ENCODE data around the gene AATF.

Gene AATF

DNA sequence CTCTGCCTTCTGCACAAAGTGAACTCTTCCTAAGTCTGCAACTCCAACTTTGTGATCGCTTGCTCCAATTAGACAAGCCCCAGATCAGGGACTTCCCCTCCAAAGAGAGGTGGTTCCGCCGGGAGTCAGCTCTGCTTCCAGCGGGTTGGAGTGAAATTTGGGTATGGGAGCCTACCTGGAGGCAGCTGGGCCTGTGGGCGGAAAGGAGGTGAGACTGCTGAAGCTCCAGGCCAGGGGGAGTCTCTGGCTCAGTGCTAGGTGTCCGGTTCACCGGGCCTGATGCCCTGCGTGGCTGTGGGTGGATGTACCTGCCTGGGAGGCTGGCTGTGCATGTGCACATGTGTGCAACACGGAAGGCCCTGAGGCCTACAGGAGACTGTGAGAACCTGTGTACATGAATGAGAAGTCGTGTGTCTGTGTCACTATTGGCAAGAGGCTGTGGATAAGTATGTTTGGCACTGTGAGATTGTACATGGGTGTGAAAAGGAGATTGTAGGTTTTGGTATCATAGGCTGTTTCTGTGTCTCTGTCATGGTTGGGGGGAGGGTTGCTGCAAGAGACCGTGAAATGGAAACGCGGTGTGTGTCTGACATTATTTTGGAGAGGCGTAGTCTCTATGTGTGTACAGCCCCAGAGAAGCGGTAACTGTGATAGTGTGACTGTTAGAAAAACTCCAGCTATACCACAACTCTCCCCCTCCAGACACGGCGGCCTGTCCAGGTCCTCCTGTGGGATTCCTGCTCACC, 7.3 kb upstream of the AATF start:
- in situ Hi-C loops (cut with MboI; ENCODE audit: low sequenced_read_pairs, unreplicated experiment): no loop called here
- DNase-seq (ENCODE audit: low spot score): no peak
- TF ChIP-seq, protein P1, sequence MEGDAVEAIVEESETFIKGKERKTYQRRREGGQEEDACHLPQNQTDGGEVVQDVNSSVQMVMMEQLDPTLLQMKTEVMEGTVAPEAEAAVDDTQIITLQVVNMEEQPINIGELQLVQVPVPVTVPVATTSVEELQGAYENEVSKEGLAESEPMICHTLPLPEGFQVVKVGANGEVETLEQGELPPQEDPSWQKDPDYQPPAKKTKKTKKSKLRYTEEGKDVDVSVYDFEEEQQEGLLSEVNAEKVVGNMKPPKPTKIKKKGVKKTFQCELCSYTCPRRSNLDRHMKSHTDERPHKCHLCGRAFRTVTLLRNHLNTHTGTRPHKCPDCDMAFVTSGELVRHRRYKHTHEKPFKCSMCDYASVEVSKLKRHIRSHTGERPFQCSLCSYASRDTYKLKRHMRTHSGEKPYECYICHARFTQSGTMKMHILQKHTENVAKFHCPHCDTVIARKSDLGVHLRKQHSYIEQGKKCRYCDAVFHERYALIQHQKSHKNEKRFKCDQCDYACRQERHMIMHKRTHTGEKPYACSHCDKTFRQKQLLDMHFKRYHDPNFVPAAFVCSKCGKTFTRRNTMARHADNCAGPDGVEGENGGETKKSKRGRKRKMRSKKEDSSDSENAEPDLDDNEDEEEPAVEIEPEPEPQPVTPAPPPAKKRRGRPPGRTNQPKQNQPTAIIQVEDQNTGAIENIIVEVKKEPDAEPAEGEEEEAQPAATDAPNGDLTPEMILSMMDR (IDR thresholded peaks at IDR 0.05; ENCODE audit: borderline replicate concordance, control extremely low read depth, extremely low read depth, insufficient read depth, missing control alignments): no peak

DNA sequence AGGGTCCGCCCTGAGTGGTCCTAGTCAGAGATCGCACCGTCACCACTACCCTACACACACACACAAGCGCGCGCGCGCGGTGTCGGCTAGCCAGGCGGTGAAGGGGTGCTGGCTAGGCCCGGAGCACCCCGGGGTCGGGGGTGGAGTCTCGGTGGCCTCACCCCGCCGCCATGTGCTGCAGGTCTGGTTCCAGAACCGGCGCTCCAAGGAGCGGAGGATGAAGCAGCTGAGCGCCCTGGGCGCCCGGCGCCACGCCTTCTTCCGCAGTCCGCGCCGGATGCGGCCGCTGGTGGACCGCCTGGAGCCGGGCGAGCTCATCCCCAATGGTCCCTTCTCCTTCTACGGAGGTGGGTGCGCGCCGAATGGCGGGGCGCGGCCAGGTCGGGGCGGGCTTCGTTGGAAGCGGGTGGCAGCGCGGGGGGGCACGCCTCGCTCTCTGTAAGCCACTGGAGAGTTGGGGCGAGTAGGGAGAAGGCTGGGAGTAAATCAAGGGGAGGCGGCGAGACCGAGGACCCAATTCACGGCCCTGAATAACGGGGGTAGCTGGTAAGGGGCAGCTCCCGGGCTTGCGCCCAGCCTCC, 6.6 kb upstream of the AATF start:
- in situ Hi-C loops (cut with MboI; ENCODE audit: low sequenced_read_pairs, unreplicated experiment): no loop called here
- TF ChIP-seq, protein P1 (IDR thresholded peaks at IDR 0.05; ENCODE audit: borderline replicate concordance, control extremely low read depth, extremely low read depth, insufficient read depth, missing control alignments): no peak
- DNase-seq (ENCODE audit: low spot score): peak; percentile 12

DNA sequence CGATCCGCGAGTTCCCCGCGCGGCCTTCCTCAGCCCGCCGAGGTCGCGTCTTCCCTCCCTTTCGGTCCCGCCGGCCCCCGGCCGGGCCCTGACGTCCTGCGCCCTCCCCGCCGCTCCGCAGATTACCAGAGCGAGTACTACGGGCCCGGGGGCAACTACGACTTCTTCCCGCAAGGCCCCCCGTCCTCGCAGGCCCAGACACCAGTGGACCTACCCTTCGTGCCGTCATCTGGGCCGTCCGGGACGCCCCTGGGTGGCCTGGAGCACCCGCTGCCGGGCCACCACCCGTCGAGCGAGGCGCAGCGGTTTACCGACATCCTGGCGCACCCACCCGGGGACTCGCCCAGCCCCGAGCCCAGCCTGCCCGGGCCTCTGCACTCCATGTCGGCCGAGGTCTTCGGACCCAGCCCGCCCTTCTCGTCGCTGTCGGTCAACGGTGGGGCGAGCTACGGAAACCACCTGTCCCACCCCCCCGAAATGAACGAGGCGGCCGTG, 6.1 kb upstream of the AATF start:
- in situ Hi-C loops (cut with MboI; ENCODE audit: low sequenced_read_pairs, unreplicated experiment): no loop called here
- TF ChIP-seq, protein P1 (IDR thresholded peaks at IDR 0.05; ENCODE audit: borderline replicate concordance, control extremely low read depth, extremely low read depth, insufficient read depth, missing control alignments): no peak
- no peak for DNase-seq (ENCODE audit: low spot score)

DNA sequence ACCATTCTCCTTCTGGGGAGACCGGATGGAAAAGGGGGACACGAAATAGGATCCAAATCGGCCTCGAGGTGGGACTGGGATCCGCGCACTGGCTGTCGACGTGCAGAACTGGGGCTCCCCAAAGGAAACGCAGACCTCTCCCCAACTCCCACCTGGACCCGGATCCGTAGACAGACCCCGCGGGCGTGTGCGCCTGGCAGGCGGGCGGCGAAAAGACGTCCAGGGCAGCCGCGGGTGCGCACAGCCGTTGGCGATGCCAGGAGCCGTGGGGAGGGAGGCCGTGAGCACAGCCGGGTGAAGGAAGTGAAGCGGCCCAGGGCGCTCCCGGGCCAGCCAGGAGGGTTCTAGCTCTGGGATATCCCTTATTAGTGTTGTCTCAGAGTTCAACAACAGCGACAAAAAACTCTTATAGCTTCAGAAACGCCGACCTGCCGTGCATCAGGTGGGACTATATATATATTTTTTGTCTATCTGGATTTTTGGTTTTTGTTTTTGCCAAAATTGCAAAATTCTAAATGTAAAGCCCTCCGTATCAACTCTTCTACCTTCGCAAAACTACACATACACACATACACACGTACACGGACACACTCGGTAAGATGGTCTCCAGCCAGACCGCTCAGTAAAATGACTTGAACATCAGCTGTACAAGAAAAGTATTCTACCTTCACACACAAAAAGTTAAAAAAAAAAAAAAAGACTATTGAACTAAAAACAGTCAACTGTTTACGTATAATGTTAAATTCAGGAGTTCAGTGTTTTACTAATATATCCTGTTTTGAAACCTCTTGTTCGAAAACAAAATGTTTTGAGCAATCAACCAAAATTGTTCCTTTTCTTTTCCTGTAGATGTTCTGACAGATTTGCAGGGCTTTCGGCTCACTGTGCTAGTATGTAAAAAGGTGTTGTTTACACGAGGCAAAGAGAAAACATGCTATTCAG, 5.2 kb upstream of the AATF start:
- no peak for DNase-seq (ENCODE audit: low spot score)
- in situ Hi-C loops (cut with MboI; ENCODE audit: low sequenced_read_pairs, unreplicated experiment): no loop called here
- TF ChIP-seq, protein P1 (IDR thresholded peaks at IDR 0.05; ENCODE audit: borderline replicate concordance, control extremely low read depth, extremely low read depth, insufficient read depth, missing control alignments): no peak

DNA sequence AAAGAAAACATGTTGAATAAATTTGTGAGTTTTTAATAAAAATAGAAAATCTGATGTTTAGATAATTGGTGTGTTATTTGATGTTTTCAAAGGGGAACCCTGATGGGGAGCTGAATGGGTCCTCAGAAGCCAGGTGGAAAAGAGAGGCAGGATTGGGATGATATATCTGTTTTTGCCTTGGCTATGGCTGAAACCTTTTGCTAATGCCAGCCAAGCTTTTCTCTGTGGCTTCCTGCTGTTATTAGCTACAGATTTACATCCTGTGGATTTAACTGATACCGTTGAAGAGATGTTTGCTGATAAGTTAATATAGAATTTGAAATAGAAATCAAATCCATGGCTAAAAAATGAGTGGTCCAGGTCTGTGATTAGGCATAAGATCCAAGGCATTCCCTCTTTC, 4.2 kb upstream of the AATF start:
- DNase-seq (ENCODE audit: low spot score): no peak
- in situ Hi-C loops (cut with MboI; ENCODE audit: low sequenced_read_pairs, unreplicated experiment): no loop called here
- TF ChIP-seq, protein P1 (IDR thresholded peaks at IDR 0.05; ENCODE audit: borderline replicate concordance, control extremely low read depth, extremely low read depth, insufficient read depth, missing control alignments): no peak

DNA sequence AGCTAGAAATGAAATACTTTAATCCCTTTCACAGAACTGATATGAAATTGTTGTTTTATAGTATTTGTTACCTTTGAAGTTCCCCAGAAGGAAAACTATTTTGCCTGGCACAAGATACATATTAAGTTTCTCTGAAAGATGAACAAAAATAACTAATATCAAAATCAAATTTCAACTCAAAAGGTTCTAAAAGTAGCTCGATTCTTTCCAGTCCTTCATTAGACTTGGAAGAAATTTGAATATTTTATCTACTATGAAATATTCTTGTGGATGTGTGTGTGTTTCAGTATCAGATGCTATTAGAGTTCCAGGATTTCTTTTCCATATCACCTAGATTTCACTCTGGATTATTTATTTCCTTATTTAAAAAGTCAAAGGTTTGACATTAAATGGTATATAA, 3.6 kb upstream of the AATF start:
- in situ Hi-C loops (cut with MboI; ENCODE audit: low sequenced_read_pairs, unreplicated experiment): no loop called here
- TF ChIP-seq, protein P1 (IDR thresholded peaks at IDR 0.05; ENCODE audit: borderline replicate concordance, control extremely low read depth, extremely low read depth, insufficient read depth, missing control alignments): no peak
- no peak for DNase-seq (ENCODE audit: low spot score)

Data from GM13976 (cell line).